ENCODE results near the gene CCR7. TPM values are rescaled to one million over a fixed set of nuclear protein-coding genes. Genes with fewer than 3 reads are reported as not detected.
A peak's percentile ranks its signal among the peaks of the same experiment; 100 is the strongest.
"Not testable (repeated sequence)": the region's sequence is repeated elsewhere in the genome, so short reads cannot be mapped to it uniquely, and the experiment has no call there.

Gene CCR7
- total and polyA plus RNA-seq, 4 donors, result 1.8 to 5.9 (median 3.0) TPM

GRCh38 chr17:40547785-40548478, 17.3 kb downstream of the CCR7 start:
- no peaks in the 10 kb centered on the region for H3K36me3 ChIP-seq (ENCODE audit: control insufficient read depth in 4 of 4, insufficient read depth in 4 of 4, low read length in 4 of 4)
- DNase-seq, result no peak
- WGBS, 2 donors, result 78 to 88% methylated on average over 2 of the region's 2 CpGs
- no peak overlapping the region for H3K4me3 ChIP-seq
- peak overlapping the region in 1 of 2 donors; percentile 50 for H3K27ac ChIP-seq (ENCODE audit: low read depth in 1 of 2, low read length in 1 of 2)
- no peaks in the 10 kb centered on the region for H3K27me3 ChIP-seq (ENCODE audit: control insufficient read depth in 3 of 3, insufficient read depth in 3 of 3, low read length in 2 of 3)
- no peaks in the 10 kb centered on the region for H3K9me3 ChIP-seq (ENCODE audit: control insufficient read depth in 4 of 4, insufficient read depth in 3 of 4, low read length in 3 of 4)
- TF ChIP-seq CTCF (IDR thresholded peaks at IDR 0.05; ENCODE audit: control extremely low read depth, extremely low read depth), result no peak
- peaks cover 0 to 44% (median 36%) of the 10 kb centered on the region in 5 donors for H3K4me1 ChIP-seq (ENCODE audit: control insufficient read depth in 5 of 5, insufficient read depth in 5 of 5, low read length in 5 of 5)
- no peak overlapping the region for H3K9ac ChIP-seq (ENCODE audit: insufficient read depth in 1 of 2, low read length in 2 of 2)
- ATAC-seq (ENCODE audit: insufficient read depth, low FRiP score), result no peak

- peak overlapping the region in 1 of 2 donors; percentile 50 for H3K27ac ChIP-seq (ENCODE audit: low read depth in 1 of 2, low read length in 1 of 2)
- 44 to 60% methylated on average over 11 of the region's 11 CpGs for WGBS, 2 donors
- no peak overlapping the region for H3K9ac ChIP-seq (ENCODE audit: insufficient read depth in 1 of 2, low read length in 2 of 2)
- H3K36me3 ChIP-seq (ENCODE audit: control insufficient read depth in 4 of 4, insufficient read depth in 4 of 4, low read length in 4 of 4), result no peaks in the 10 kb centered on the region
- DNase-seq (peak in 2 of 3 donors; percentile 18 to 50), ATAC-seq (ENCODE audit: insufficient read depth, low FRiP score) (no peak)
- TF ChIP-seq CTCF (IDR thresholded peaks at IDR 0.05; ENCODE audit: control extremely low read depth, extremely low read depth), result no peak
- H3K4me3 ChIP-seq, result no peak overlapping the region
- no peaks in the 10 kb centered on the region for H3K9me3 ChIP-seq (ENCODE audit: control insufficient read depth in 4 of 4, insufficient read depth in 3 of 4, low read length in 3 of 4)
- peaks cover 0 to 48% (median 38%) of the 10 kb centered on the region in 5 donors for H3K4me1 ChIP-seq (ENCODE audit: control insufficient read depth in 5 of 5, insufficient read depth in 5 of 5, low read length in 5 of 5)
- H3K27me3 ChIP-seq (ENCODE audit: control insufficient read depth in 3 of 3, insufficient read depth in 3 of 3, low read length in 2 of 3), result no peaks in the 10 kb centered on the region
Observed at GRCh38 chr17:40547079-40547784, 18.0 kb downstream of the CCR7 start.

- H3K4me3 ChIP-seq; ATAC-seq (ENCODE audit: insufficient read depth, low FRiP score); H3K36me3 ChIP-seq (ENCODE audit: control insufficient read depth in 4 of 4, insufficient read depth in 4 of 4, low read length in 4 of 4); H3K9ac ChIP-seq (ENCODE audit: insufficient read depth in 1 of 2, low read length in 2 of 2); H3K27me3 ChIP-seq (ENCODE audit: control insufficient read depth in 3 of 3, insufficient read depth in 3 of 3, low read length in 2 of 3); DNase-seq; H3K9me3 ChIP-seq (ENCODE audit: control insufficient read depth in 4 of 4, insufficient read depth in 3 of 4, low read length in 3 of 4); H3K27ac ChIP-seq (ENCODE audit: low read depth in 1 of 2, low read length in 1 of 2): not testable (repeated sequence)
- WGBS, 2 donors, result 92 to 94% methylated on average over 4 of the region's 4 CpGs
- H3K4me1 ChIP-seq (ENCODE audit: control insufficient read depth in 5 of 5, insufficient read depth in 5 of 5, low read length in 5 of 5), result peaks cover 0 to 48% (median 38%) of the 10 kb centered on the region in 5 donors
Observed at GRCh38 chr17:40546497-40546896, 18.8 kb downstream of the CCR7 start.

GRCh38 chr17:40545660-40546059, 19.6 kb downstream of the CCR7 start:
- H3K36me3 ChIP-seq (ENCODE audit: control insufficient read depth in 4 of 4, insufficient read depth in 4 of 4, low read length in 4 of 4), result no peaks in the 10 kb centered on the region
- no peak overlapping the region for H3K27ac ChIP-seq (ENCODE audit: low read depth in 1 of 2, low read length in 1 of 2)
- no peaks in the 10 kb centered on the region for H3K9me3 ChIP-seq (ENCODE audit: control insufficient read depth in 4 of 4, insufficient read depth in 3 of 4, low read length in 3 of 4)
- no peak for ATAC-seq (ENCODE audit: insufficient read depth, low FRiP score)
- no peak overlapping the region for H3K9ac ChIP-seq (ENCODE audit: insufficient read depth in 1 of 2, low read length in 2 of 2)
- peak in 1 of 3 donors; percentile 9 for DNase-seq
- TF ChIP-seq CTCF (IDR thresholded peaks at IDR 0.05; ENCODE audit: control extremely low read depth, extremely low read depth), result no peak
- no peaks in the 10 kb centered on the region for H3K27me3 ChIP-seq (ENCODE audit: control insufficient read depth in 3 of 3, insufficient read depth in 3 of 3, low read length in 2 of 3)
- 92 to 94% methylated on average over 11 of the region's 11 CpGs for WGBS, 2 donors
- no peak overlapping the region for H3K4me3 ChIP-seq
- peaks cover 0 to 45% (median 36%) of the 10 kb centered on the region in 5 donors for H3K4me1 ChIP-seq (ENCODE audit: control insufficient read depth in 5 of 5, insufficient read depth in 5 of 5, low read length in 5 of 5)
